Eye (tissue), 1 donor: ENCODE measurements around the gene AKAP6.

Source experiments
- DNase-seq: peaks from one replicate; pipeline ENCODE4 v3.0.0-alpha.2; 2015

The AKAP6 gene, protein sequence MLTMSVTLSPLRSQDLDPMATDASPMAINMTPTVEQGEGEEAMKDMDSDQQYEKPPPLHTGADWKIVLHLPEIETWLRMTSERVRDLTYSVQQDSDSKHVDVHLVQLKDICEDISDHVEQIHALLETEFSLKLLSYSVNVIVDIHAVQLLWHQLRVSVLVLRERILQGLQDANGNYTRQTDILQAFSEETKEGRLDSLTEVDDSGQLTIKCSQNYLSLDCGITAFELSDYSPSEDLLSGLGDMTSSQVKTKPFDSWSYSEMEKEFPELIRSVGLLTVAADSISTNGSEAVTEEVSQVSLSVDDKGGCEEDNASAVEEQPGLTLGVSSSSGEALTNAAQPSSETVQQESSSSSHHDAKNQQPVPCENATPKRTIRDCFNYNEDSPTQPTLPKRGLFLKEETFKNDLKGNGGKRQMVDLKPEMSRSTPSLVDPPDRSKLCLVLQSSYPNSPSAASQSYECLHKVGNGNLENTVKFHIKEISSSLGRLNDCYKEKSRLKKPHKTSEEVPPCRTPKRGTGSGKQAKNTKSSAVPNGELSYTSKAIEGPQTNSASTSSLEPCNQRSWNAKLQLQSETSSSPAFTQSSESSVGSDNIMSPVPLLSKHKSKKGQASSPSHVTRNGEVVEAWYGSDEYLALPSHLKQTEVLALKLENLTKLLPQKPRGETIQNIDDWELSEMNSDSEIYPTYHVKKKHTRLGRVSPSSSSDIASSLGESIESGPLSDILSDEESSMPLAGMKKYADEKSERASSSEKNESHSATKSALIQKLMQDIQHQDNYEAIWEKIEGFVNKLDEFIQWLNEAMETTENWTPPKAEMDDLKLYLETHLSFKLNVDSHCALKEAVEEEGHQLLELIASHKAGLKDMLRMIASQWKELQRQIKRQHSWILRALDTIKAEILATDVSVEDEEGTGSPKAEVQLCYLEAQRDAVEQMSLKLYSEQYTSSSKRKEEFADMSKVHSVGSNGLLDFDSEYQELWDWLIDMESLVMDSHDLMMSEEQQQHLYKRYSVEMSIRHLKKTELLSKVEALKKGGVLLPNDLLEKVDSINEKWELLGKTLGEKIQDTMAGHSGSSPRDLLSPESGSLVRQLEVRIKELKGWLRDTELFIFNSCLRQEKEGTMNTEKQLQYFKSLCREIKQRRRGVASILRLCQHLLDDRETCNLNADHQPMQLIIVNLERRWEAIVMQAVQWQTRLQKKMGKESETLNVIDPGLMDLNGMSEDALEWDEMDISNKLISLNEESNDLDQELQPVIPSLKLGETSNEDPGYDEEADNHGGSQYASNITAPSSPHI (N-terminal part only)

DNA sequence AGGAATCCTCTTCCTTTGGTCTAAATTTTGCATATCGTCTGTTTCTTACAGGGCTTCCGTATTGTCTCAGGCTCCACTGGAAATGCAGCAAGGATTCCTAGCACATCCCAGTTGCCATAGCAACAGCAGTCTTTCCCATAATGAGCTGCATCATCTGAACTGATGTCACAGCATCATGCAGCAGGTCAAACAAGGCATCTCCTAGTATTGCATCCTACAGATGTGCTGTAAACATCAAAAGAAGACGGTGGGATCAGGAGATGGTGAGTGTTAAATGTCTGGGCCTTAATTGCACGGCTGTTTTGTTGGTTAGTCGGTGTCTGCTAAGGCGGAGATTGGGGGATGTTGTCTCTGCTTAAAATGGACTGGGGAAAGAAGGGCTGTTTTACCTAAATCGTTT lies at the start of gene AKAP6:
Gene AKAP6 (plus strand): TSS at position 153 of the 400 bp plus-strand sequence. CDS start 104,196 bp downstream, outside the sequence.
- peak; percentile 86 for DNase-seq

DNA sequence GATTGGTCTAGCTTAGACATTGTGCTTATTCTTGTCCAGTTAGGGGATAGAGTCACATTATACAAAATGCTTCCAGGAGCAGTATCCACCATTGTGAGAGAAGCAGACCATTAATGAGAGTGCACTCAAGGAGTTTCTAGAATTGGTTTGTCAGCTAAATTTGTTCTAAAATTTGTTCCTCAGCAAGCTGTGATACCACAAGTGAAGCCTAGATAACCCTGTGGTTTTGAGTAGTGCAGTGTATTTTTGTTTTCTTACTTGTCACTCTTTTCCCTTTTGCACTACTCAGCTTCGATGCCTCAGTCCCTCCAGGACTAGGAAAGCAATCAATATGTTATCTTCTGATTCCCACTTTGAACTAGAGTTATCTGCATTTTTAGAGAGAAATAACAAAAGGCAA lies 42.5 kb upstream of the AKAP6 start:
- no peak for DNase-seq

GRCh38 chr14:32296366-32296765 lies 32.7 kb upstream of the AKAP6 start:
- no peak for DNase-seq

- DNase-seq, result no peak
Measured at GRCh38 chr14:32298346-32298745, 30.8 kb upstream of the AKAP6 start.

DNA sequence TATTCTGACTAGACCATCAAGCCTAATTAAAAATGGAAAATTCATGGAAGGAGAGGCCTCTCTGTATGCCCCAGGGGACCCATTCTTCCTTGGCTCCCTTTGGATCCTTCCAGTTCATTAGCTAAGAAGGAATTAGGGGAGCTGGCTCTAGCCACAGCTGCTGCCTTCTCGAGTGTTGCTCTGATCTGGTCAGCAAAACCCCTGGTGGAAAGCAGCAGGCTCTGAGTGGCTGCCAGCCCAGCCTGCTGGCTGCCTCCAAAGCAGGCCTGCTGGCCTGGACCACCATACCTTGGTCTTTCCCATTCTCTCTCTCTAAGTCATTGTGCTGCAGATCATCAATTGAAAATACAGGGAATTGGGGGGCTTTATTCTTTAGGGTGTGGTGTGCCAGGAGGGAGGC lies 29.0 kb upstream of the AKAP6 start:
- DNase-seq, result peak; percentile 79

- peak; percentile 60 for DNase-seq
Measured at GRCh38 chr14:32303865-32304264, 25.2 kb upstream of the AKAP6 start.

- DNase-seq, result peak; percentile 66
Measured at GRCh38 chr14:32304296-32304695, 24.8 kb upstream of the AKAP6 start.

- peak; percentile 30 for DNase-seq
Measured at GRCh38 chr14:32306549-32306948, 22.5 kb upstream of the AKAP6 start.

DNA sequence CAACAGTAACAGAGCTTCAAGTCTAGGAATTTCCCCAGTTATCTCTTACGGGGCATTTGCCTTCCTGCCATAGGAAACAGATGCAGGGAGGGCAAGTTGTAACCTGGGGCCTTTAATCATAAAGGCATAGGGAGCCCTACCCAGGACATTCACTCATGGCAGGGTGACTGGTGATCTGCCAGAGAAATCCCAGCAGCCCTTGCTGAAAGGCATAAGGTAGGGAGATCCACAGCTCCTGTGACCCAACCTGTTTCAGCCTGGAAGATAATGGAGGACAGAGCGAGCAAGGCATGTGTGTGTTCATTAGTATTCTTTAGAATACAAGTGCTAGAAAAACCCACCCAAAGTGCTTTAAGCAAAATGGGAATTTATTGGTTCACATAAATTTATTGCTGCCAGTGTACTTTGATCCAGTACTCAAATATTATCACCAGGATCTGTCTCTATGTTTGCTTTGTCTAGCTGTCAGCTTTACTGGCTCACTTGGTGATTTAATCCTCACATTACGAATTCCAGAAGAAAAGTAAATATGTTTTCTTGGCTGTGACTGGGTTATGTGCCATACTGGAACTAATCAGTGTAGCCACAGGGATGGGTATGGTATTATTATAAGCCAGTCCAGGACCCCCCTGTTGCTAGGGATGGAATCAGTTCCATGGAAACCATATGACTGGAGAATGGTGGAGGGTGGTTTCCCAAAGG lies 21.1 kb upstream of the AKAP6 start:
- no peak for DNase-seq

DNA sequence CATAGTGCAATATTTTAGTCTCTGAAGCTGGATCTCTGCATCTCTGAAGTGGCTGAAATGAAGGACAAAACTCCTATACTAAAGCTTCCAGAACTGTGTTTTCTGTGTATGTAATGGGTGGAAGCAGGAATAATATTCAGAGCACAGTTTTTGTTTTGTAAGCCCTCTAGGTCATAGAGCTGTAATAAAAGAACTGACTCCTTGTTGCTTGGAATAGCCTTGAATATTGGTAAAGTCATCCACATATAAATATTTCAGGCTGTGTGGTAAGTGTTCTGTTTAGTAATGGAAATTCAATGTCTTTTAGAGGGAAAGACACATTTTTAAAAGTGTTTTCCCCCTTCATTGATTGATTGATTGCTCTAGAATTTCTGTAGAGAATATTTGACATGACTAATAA lies 18.2 kb upstream of the AKAP6 start:
- no peak for DNase-seq

- DNase-seq, result no peak
Measured at GRCh38 chr14:32311294-32312009, 17.6 kb upstream of the AKAP6 start.

GRCh38 chr14:32312010-32312331 lies 17.1 kb upstream of the AKAP6 start:
- DNase-seq, result no peak

- no peak for DNase-seq
Measured at GRCh38 chr14:32313844-32314376, 15.2 kb upstream of the AKAP6 start.

DNA sequence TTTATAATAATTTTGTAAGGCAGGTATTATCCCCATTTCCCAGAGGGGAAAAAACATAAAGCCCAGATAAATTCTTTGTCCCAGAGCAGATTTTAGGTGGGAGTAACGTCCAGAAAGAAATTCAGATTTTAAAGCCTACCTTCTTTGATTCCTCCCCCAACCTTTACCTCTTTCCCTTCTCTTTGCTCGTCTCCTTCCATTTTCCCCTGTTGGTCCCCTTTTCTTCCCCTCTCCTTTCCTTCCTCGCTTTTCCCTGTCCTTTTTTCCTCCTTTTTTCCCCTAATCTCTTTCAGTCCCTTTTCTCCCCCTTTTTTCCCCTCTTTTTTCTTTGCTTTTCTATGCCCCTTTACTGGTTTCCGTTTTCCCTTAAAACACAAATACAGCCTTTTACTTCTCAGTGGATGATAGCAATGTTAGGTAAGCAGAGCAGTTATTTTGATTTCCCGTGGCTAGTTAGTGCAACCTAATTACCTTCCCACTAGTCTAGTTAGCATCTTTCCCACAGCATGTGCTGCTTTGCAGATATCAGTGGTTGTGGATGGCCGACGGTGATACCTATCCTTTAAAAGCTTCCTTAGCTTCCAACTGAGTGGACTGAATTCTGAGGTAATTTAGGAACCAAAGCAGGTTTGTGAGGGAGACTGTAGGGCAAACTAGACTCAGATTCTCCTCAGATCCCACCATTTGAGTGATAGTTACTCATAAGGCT lies 10.9 kb upstream of the AKAP6 start:
- no peak for DNase-seq

- no peak for DNase-seq
Measured at GRCh38 chr14:32319368-32320049, 9.6 kb upstream of the AKAP6 start.

- DNase-seq, result no peak
Measured at GRCh38 chr14:32324601-32325000, 4.5 kb upstream of the AKAP6 start.

GRCh38 chr14:32327255-32327961 lies 1.7 kb upstream of the AKAP6 start:
- DNase-seq, result no peak

DNA sequence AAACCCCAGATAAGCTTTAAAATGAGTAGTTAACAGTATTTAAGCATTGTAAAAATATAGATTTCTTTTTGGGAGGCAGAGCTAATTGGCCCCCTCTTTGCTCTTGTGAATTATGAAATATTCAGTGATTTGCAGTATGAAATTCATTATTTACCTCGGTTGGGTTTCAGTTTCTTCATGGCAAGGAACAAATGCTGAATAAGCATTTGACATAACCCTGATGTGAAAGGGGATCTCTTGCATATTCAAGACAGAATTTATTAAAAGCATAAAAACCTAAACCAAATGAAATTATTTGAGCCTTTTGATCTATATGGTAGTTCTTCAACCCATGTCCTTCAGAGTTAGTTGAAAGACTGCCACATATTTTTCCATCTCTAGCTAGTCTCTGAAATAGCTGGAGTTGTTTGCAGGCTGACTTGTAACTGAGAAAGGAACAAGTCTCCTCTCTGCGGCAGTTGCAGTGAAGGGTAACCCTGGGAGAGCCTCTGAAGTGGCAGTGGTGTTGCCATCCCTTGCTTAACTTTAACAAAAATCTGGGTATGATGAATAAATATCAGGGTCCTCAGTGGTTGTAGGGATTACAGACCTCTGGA lies 690 bp downstream of the AKAP6 start:
- peak; percentile 40 for DNase-seq
